GM18870 (cell line): ENCODE results near the gene CYP4A11.
"Not testable (repeated sequence)": the region's sequence is repeated elsewhere in the genome, so short reads cannot be mapped to it uniquely, and the experiment has no call there.

Experiments
- ATAC-seq: cut with Tn5 transposase; IDR thresholded peaks from one replicate; pipeline ENCODE4 v1.9.1; 2021; ENCODE audit warnings: moderate library complexity; ENCODE audit not compliant: unreplicated experiment

CYP4A11 gene

GRCh38 chr1:46941135-46941694 is at the start of gene CYP4A11:
Gene CYP4A11, minus strand, starts transcription at chr1:46941476. Its CDS starts 43 bp downstream, at chr1:46941433.
- ATAC-seq: no peak

- not testable (repeated sequence) for ATAC-seq
Observed at GRCh38 chr1:46990541-46990940, 49.3 kb upstream of the CYP4A11 start.

- ATAC-seq: no peak
Observed at GRCh38 chr1:46983830-46984586, 42.7 kb upstream of the CYP4A11 start.

GRCh38 chr1:46983166-46983829 is 42.0 kb upstream of the CYP4A11 start:
- no peak for ATAC-seq

GRCh38 chr1:46969014-46969619 is 27.8 kb upstream of the CYP4A11 start:
- ATAC-seq: no peak

- ATAC-seq: not testable (repeated sequence)
Observed at GRCh38 chr1:46962272-46962671, 21.0 kb upstream of the CYP4A11 start.

GRCh38 chr1:46961066-46961758 is 19.9 kb upstream of the CYP4A11 start:
- ATAC-seq: no peak

GRCh38 chr1:46960250-46960649 is 19.0 kb upstream of the CYP4A11 start:
- ATAC-seq: no peak

- not testable (repeated sequence) for ATAC-seq
Observed at GRCh38 chr1:46955116-46955515, 13.8 kb upstream of the CYP4A11 start.

- ATAC-seq: not testable (repeated sequence)
Observed at GRCh38 chr1:46953847-46954246, 12.6 kb upstream of the CYP4A11 start.

- not testable (repeated sequence) for ATAC-seq
Observed at GRCh38 chr1:46949417-46949666, 8.1 kb upstream of the CYP4A11 start.

- no peak for ATAC-seq
Observed at GRCh38 chr1:46948629-46949416, 7.5 kb upstream of the CYP4A11 start.

- ATAC-seq: not testable (repeated sequence)
Observed at GRCh38 chr1:46947706-46948105, 6.4 kb upstream of the CYP4A11 start.

GRCh38 chr1:46942086-46942485 is 810 bp upstream of the CYP4A11 start:
- no peak for ATAC-seq

- no peak for ATAC-seq
Observed at GRCh38 chr1:46940307-46940706, 969 bp downstream of the CYP4A11 start.

- ATAC-seq: no peak
Observed at GRCh38 chr1:46937270-46937669, 4.0 kb downstream of the CYP4A11 start.

- ATAC-seq: no peak
Observed at GRCh38 chr1:46936788-46937187, 4.5 kb downstream of the CYP4A11 start.

- not testable (repeated sequence) for ATAC-seq
Observed at GRCh38 chr1:46934852-46935251, 6.4 kb downstream of the CYP4A11 start.

- ATAC-seq: not testable (repeated sequence)
Observed at GRCh38 chr1:46932020-46932419, 9.3 kb downstream of the CYP4A11 start.

- no peak for ATAC-seq
Observed at GRCh38 chr1:46931151-46931550, 10.1 kb downstream of the CYP4A11 start.
